Stimulated activated CD8-positive, alpha-beta memory T cell treated with anti-CD3 and anti-CD28 coated beads, Interleukin-12 subunit alpha, Interleukin-12 subunit beta, amount 100 ng/mL, for 24 hours (primary cell): Measurements from ENCODE around the gene ARF1.
A peak's percentile ranks its signal among the peaks of the same experiment; 100 is the strongest.

Experiments
- DNase-seq: peaks from one replicate; pipeline ENCODE4 v3.0.0-alpha.2; 2020; ENCODE audit errors: extremely low read depth

ARF1 gene

DNA sequence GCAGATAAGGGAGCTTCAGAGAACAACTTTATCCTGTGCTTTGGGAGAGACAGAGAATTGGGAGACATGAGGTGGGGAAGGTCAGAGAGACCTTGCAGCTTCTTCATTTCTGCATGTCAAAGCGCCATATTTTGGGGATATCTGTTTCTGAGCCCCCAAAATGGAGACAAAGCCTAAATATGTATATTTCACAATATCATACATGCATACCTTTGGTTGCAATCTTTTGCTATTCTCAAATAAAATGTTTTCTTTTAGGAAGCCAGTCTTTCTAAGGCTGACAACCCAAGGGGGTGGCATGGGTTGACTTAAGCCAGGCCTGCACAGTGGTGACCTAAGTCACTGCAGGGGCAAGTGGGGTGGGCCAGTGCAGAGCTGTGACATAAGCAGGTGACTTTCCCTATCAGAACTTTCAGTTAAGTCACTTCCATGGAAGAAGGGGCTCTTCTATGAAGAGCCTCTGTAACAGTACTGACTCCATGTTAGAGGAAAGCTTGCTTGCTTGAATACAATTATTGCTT, 40.5 kb downstream of the ARF1 start:
- no peak for DNase-seq

DNA sequence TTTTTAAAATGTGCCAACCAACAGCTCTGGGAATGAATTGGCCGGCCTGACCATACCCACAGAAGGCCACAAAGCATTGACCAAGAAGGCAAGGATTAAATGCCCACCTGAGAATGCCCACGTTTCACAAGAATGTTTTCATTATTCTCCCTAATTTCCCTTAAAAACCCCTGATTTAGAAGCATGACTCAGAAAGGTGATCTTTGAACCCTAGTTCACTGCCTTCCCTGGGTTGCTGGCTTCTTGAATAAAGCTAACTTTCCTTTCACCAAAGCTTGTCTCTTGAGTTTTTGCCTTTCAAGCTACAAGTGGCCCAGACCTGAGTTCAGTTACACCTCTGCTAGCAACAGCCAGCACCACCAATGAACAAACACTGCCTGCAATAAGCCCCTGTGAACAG, 41.0 kb downstream of the ARF1 start:
- no peak for DNase-seq

DNA sequence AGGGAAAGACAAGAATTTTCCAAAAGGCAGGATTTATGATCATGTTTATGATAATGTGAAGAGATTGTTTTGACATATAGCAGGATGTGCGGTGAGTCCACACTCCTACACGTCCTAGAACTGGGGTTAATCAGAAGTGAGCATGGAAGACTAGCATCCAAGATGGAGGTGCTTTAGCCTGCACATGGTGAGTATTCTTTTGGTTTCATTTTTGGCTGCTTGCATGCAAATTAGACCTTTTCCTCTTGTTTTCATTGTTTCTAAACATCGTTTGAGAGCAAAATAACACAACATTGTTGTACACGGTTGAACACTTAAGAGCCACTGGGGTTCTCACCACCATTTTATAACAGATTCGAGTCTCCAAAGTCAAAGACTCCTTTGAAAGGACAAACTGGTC, 42.7 kb downstream of the ARF1 start:
- no peak for DNase-seq

DNA sequence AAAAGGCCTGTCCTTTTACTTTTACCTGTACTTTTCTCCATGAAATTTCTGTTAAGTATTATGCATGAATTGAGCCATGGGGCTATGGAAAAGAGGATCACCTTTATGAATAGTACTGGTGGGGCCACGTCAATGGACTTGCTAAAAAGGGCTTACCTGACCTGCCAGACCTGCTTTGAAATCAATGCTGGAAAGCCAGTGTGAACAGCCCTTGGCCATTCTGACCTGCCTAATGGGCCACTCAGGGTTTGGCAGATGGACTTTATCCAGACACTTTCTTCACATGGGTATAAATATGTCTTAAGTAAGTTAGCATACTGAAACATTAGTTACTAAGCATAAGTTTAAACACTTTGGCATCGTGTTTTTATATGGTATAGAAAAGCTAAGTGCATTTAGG, 49.3 kb downstream of the ARF1 start:
- DNase-seq = no peak

DNA sequence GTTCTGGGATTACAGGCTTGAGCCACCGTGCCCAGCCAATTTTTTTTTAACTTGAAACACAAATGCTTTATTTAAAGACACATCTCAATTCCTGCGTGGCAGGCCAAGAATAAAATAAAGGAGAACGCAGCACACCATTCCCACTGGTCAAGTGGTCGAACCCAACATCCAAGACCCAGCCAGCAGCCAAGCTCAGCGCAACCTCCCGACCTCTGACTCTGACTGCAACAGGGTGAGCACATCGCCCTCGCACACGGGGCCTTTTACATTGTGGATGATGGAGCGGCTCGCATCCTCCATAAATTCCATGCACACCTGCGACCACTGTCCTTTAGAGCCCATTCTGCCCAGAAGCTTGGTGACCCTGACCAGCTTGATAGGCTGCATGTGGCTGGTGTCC, 52.1 kb downstream of the ARF1 start:
- DNase-seq = no peak

DNA sequence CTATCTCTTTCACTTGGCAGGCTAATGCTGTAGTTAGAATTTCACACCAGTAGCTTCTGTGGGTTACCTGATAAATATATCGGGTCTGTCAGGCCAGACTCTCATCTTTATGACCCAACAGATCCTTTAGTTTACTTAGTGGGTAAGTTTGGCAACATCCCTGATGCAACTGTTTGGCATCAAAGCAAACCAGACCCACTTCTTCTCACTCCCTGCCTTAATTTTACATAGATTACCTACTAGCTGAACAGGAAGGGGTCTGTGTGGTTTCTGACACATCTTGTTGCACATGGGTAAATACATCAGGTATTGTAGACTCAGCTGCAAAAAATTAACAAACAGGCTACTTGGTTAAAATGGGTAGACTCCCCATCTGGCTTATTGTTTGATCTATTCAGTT, 54.4 kb downstream of the ARF1 start:
- DNase-seq = no peak

DNA sequence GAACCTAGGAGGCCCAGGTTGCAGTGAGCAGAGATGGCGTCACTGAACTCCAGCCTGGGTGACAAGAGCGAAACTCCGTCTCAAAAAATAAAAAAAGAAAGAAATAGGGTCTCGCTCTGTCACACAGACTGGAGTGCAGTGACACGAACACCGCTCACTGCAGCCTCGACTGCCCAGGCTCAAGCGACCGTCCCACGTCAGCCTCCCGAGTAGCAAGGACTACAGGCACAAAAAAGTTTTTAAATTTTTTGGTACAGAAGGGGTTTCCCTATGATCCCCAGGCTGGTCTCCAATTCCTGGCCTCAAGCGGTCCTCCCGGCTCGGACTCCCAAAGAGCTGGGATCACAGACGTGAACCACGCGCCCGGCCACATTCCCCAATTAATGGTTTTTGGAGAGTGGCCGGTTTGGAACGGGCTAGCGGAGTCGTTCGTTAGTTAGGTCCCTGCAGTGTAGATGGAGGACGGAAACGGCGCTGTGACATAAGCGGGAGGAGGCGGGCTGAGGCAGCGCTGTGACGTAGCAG, 57.0 kb downstream of the ARF1 start:
- no peak for DNase-seq

DNA sequence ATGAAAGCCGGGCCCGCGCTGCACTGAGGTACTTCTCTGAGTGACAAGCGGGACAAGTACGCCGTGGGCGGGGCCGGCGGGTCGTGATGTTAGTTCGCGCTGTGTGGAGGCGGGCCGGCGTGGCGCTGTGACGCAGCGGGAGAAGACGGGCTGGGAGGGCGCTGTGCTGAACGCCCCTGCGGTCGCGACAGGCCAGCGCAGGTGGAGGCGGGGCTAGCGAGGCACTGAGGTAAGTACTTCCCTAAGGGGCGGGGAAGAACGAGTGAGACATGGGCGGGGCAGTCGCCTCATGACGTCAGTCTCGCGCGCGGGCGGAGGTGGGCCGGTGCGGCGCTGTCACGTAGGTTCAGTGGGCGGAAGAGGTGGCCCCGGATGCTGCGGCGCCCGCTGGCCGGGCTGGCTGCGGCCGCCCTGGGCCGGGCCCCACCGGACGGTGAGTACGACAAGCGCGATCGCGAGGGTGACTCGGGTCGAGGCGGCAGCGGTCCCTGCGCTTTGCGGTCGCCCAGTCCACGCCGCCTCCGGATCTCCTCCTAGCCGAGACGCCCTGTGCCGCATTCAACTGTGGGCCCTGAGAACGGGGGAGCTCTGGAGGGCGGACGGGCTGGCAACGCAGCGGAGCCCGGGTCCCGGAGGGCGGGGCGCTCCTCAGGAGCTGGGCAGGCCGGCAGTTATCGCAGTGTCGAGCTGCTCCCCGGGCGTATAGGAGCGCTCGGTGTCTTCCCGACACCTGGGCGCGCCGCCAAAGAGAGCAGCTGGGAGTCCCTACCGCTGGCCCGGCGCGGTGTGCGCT, 57.6 kb downstream of the ARF1 start, which contains the start of gene GUK1:
Gene GUK1, plus strand, starts transcription at position 349 of the 793 bp plus-strand sequence. Its CDS starts 24 bp downstream, at position 373.
- peak; percentile 100 for DNase-seq

DNA sequence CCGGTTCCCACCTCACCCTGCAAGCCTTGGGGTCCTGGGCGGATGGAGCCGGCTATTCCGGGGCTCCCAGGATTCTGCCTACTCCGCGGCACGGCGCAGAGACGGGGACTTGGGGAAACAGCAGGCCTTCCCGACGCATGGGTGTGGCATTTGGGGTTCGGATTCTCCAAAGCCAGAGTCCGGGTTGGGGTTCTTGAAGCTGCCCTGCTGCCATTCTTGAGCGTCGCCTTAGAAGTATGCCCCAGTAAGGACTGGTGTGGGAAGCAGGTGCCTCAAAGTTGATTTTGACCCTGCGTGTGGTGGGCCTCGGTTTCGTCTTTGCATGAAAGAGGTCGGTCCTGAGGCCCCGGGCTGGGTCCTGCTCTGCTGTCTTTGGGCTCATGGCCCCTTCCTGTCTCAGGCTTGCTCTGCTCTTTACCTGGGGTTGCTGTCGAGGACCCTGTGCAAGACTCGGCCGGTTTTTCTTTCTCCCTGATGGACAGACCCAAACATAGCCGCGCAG, 58.3 kb downstream of the ARF1 start:
- no peak for DNase-seq

DNA sequence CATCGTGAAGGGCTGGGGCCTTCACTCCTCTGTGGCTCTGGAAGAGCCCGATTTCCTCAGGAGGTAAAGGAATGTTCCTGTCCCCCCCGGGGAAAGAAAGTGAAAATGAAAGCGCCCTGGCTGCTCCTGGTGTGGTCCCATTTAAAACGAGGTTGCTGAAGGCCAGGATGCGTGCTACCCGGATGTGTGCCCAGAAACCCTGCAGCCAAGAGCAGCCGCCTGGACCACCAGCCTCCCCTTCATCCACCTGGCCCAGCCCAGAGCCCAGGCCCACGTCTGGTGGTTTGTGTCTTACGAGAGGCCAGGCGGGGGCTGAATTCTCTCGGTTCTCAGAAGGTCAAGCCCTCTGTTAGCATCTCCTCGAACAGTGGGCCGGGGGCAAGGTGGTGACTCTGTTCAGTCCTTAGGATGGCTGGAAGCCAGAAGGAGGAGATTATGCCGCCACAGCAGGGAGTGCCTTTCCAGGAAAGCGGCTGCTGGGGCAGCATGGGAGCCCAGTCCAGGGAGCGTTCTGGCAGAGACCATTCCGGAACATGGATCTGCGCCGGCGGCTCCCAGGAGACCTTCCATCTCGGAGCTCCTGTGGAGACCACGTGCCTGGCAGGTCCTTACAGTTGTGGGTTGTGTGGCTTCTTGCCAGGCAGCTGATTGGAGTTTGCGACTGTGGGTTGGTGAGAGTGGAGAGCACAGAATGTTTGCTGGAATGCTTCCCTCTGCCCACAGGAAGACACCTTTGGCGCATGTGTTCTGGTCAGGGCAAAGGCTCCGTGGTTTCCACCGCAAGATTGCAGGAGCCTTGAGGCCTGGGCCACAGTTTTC, 58.9 kb downstream of the ARF1 start:
- DNase-seq = no peak

DNA sequence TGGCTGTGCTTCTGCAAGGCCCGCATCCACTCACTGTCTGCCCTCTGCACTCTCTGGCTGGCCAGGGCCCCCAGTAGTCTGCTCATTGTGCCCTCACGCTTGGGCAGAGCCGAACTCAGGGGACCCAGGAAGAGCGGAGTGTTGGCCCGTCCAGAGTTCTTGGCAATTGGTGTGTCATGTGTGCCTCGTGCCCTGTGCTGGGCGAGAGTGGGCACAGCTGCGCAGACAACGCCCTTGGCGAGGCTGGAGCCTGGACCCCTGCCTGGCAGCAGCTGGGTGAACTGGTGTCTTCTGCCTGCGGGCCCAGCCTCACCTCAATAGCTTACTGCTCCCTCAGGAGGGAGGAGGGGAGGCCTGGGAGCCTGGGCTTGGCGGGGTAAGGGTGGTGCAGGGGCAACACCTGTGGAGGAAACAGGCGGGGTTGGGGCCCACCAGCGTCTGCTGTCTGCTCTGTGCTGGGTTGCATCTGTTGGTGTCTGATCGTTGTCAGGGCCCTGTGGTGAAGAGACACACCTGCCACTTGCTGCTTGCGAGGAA, 59.7 kb downstream of the ARF1 start:
- DNase-seq = no peak

DNA sequence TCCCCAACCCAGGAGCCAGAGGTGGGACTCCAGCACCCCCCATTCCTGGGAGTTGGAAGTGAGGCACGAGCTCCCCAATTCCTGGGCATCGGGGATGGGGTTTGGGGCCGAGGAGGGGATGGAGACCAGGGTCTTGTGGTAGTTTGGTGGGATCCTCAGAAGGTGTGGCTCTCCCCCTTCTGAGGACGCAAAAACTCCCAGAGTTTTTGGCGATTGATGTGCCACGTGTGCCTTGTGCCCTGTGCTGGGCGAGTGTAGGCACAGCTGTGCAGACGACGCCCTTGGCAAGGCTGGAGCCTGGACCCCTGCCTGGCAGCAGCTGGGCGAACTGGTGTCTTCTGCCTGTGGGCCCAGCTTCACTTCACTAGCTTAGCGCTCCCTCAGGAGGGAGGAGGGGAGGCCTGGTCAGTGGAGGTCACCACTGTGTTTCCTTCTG, 60.2 kb downstream of the ARF1 start:
- DNase-seq = no peak

DNA sequence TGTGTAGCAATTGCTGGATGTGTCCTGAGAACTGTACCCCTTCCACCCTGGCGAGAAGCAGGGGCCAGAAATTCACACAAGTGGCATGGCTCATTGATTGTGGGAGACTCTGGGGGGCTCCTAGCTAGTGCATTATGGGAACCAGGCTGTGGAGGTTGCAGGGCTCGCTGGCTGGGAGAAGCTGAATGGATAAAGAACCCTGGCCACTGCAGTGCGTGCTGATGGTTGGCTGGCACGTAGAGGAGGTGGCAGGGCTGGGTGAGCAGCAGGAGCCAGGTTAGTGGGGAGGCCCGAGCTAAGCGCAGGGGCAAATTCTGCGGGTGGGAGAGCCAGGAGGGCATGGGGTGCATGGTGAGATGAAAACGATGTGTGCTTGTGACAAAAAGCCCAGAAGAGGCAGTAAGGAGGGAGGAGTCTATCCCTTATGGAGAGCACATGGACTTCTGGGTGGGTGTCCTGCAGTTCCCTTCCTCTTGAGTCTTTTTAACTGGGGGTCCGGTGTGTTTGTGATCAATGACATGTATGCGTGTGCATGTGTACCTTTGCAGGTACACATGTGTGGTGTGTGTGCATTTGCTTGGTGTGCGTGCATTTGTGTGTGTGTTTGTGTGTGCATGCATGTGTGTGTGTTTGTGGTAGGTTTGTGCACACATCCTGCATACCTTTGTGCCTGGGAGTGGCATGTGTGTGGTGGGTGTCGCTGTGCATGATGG, 61.1 kb downstream of the ARF1 start:
- no peak for DNase-seq

DNA sequence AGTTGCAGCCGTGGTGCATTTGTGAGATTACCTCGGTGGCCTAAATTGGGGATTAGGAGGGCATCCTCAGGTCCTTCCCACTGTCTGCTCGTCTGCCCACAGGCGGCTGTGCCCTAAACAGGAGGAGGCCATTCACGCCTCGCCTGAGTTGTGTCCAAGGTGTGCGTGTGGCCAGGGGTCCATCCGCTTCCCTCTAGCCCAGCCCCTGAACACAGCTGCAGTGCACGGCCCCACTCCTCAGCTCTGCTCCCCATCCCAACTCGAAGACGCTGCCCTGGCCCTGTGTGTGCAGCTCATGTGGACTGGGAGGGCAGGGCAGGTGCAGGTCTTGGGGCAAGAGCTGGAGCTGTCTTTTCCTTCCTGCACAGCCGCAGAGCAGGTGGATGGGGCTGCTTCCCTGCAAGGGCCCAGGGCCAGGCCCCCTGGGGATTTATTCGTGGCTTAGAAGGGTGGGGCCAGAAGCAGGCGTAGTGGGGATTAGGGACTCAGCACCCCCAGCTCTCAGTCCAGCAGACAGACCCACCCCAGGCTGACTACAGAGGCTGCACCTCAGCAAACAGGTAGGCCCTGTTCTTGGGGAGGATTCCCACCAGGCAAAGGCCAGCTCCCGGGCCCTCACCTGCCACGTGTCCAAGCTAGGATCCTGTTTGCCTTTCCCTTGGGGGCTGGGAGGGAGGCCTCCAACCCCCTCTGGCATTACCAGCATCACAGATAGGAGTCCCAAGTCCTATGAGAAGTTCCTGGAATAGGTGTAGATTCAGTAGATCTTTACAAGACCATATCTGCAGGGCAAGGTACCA, 61.9 kb downstream of the ARF1 start:
- no peak for DNase-seq

DNA sequence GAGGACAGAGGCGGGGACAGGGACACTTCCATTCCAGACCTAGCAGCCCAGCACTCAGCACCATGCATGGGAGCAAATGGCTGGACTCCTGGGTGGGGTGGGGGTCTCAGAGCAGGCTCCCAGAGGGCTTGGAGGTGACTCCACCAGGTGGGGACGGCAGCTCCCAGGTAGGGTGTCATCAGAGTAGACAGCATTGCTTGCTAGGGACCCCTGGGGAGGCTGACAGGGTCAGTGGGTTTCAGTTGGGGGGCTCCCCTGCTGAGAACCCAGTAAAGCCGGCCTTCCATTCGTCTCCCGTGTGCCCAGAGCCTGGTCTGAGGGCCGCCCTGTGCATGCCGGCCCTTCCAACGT, 62.5 kb downstream of the ARF1 start:
- no peak for DNase-seq

DNA sequence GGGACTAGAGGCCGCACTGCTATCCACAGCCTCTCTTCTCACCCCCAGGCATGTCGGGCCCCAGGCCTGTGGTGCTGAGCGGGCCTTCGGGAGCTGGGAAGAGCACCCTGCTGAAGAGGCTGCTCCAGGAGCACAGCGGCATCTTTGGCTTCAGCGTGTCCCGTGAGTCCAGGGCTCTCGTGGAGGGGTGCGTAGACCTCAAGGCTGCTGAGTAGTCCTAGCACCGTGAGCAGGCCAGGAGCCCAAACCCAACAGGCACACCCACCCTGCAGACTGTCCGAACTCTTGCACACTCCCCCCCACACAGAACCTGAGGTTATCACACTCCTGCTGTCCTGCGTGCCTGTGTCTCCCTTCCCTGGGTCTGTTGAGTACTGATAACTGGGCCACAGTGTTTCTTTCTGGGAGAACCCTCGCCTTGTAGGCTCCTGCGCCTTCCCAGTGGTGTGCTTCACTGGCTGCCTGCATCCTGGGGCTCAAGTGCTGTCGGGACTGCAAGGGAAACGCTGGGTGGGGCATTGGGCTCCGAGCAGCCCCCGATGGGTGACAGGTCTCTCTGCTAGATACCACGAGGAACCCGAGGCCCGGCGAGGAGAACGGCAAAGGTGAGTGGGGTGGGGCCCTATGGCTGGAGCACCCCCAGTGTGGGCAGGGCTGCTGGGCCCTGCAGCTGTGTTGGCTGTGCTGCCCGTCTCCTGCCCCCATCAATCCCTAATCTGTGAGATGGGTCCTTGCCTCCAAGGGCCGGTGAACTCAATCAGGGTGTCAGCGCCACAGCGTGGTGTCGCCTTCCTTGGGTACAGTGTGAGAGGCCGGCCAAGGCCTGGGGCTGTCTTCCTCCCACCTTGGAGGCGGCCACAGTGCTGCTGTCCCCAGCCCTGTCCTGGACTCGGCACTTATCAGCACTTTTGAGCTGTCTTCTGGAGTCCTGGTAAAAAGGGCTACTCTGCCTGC, 63.2 kb downstream of the ARF1 start:
- no peak for DNase-seq

DNA sequence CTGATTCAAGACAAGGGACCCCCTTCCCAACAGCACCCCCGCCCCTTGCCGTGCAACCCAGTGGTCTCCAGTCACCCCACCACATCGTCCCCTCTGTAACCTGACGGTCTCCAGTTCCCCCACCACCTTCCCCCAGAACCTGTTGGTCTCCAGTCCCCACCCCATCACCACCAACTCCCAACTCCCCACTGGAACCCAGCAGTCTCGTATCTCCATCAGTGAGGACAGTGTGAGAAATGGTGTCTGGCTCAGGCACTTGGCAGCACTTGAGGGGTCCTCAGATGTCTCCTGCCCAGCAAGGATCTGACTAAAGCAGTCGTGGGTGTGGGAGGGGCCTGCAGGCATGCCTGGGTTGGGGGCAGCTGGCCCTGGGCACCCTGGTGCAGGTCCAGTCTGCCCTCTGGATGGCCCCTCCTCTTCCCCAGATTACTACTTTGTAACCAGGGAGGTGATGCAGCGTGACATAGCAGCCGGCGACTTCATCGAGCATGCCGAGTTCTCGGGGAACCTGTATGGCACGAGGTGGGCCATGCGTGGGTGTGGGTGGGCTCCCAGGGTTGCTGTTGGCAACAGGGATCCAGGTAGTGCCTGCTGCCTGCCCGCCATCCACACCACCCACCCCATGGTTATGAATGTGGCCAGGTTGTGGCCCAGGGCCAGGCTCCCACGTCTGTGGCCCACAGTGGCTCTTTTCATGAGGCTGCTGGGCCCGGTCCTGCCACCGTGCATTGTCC, 64.1 kb downstream of the ARF1 start:
- no peak for DNase-seq

DNA sequence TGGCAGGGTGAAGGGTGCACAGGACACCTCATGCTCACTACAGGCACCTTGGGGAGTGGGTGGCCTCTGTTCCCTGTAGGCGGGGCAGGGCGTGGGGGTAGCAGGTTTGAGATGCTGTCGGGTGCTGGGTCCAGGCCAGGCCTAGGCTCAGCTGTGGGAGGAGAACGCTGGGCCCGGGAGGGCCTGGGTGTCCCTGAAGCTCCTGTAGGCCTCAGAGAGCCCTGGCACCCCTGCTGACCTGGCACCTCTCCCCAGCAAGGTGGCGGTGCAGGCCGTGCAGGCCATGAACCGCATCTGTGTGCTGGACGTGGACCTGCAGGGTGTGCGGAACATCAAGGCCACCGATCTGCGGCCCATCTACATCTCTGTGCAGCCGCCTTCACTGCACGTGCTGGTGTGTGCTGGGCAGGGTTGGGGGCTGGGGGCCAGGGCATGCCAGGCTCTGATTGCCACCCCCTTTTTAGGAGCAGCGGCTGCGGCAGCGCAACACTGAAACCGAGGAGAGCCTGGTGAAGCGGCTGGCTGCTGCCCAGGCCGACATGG, 64.7 kb downstream of the ARF1 start:
- no peak for DNase-seq

DNA sequence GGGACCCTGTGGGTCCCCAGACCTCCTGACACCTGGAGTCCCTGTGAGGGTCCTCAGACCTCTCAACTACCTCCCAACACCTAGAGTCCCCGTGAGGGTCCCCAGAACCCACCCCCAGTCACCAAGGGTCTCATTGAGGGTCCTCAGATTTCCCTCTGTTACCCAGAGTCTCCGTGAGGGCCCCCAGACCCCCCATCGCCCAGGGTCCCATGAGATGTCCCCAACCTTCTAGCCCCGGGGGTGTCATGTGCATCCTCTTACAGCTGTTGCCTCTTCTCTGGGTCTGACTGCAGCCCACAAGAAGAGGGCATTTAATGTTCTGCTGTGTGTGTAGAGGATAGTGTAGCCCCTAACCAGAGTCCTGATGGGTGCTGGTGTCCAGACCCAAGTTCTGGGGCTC, 65.3 kb downstream of the ARF1 start:
- DNase-seq = no peak
